NCI-H82 treated with DMSO at 0.1 percent for 48 hours (cell line): ENCODE measurements around the gene MEF2B.
A peak's percentile ranks its signal among the peaks of the same experiment; 100 is the strongest.

ENCODE experiments used
- DNase-seq: peaks from one replicate; lab custom pipeline; 2025; ENCODE audit not compliant: unreplicated experiment; lab: John Stamatoyannopoulos, UW

Gene MEF2B

GRCh38 chr19:19170053-19170872 is at the start of gene MEF2B:
Gene MEF2B (minus strand): TSS chr19:19170263. CDS start chr19:19150735, 19,528 bp downstream.
- DNase-seq: peak; percentile 80

GRCh38 chr19:19218911-19219310 is 48.8 kb upstream of the MEF2B start:
- DNase-seq: no peak

- DNase-seq: no peak
These were observed 47.0 kb upstream of the MEF2B start for GRCh38 chr19:19217099-19217498.

GRCh38 chr19:19215792-19216191 is 45.7 kb upstream of the MEF2B start:
- DNase-seq: no peak

- no peak for DNase-seq
These were observed 44.8 kb upstream of the MEF2B start for GRCh38 chr19:19214892-19215291.

- DNase-seq: no peak
These were observed 44.1 kb upstream of the MEF2B start for GRCh38 chr19:19214159-19214490.

GRCh38 chr19:19213426-19214158 is 43.5 kb upstream of the MEF2B start:
- DNase-seq: no peak

GRCh38 chr19:19212916-19213315 is 42.9 kb upstream of the MEF2B start:
- DNase-seq: no peak

- no peak for DNase-seq
These were observed 41.7 kb upstream of the MEF2B start, which contains the start of gene NCAN for GRCh38 chr19:19211499-19212420. Gene NCAN (plus strand): TSS chr19:19211958. CDS start chr19:19216954, 4,996 bp downstream.

- DNase-seq: no peak
These were observed 39.3 kb upstream of the MEF2B start for GRCh38 chr19:19209372-19209771.

- no peak for DNase-seq
These were observed 37.8 kb upstream of the MEF2B start for GRCh38 chr19:19207637-19208572.

GRCh38 chr19:19206938-19207337 is 36.9 kb upstream of the MEF2B start:
- DNase-seq: no peak

GRCh38 chr19:19205416-19206410 is 35.6 kb upstream of the MEF2B start:
- no peak for DNase-seq

GRCh38 chr19:19204181-19204580 is 34.1 kb upstream of the MEF2B start:
- DNase-seq: no peak

- DNase-seq: peak; percentile 90
These were observed 33.2 kb upstream of the MEF2B start, which contains the start of gene NR2C2AP for GRCh38 chr19:19203012-19203856. Gene NR2C2AP (minus strand): TSS chr19:19203414. CDS start chr19:19203060, 354 bp downstream.

- DNase-seq: no peak
These were observed 32.6 kb upstream of the MEF2B start for GRCh38 chr19:19202707-19203011.

- no peak for DNase-seq
These were observed 31.9 kb upstream of the MEF2B start for GRCh38 chr19:19201697-19202630.
